Embryonic facial prominence (tissue), 1 donor: Measurements from ENCODE around the gene SRI.
"Not testable (repeated sequence)": the region's sequence is repeated elsewhere in the genome, so short reads cannot be mapped to it uniquely, and the experiment has no call there.

Experiments used
- DNase-seq: peaks from one replicate; pipeline ENCODE4 v3.0.0-alpha.2; 2016; ENCODE audit errors: extremely low spot score

Gene SRI

DNA sequence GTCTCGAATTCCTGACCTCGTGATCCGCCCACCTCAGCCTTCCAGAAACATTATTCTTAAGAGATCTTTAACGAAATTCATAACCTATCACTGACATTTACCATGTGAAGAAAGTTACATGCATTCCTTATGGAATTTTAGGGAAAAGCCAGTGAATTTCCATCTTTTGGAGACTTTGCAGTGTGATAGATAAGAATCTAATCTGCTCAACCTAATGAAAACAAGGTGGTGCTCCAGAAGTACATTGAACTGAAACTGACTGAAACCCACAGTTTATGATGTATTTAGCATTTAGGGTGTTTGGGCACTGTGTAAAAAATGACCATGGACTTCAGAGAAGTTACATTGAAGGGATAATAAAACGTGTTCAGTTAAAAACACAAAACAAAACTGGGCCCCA, 43.6 kb downstream of the SRI start:
- no peak for DNase-seq

DNA sequence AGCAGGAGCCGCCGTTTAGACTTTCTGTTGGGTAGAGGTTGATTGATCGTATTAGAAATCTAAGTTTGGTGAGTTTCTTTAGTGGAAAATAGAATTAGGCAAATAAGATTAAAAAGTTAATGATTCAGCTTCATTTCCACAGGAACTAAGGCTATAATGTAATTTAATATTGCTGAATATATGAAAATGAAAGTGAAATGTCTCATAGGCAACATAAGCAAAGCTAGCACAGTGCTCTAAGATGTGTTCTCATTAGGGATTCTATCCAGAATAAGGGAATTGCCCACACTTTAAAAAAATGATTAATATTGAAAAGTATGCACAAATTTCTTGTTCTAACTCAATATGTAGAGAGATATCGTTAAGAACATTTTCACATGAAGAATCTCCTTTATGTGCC, 47.0 kb downstream of the SRI start:
- no peak for DNase-seq

DNA sequence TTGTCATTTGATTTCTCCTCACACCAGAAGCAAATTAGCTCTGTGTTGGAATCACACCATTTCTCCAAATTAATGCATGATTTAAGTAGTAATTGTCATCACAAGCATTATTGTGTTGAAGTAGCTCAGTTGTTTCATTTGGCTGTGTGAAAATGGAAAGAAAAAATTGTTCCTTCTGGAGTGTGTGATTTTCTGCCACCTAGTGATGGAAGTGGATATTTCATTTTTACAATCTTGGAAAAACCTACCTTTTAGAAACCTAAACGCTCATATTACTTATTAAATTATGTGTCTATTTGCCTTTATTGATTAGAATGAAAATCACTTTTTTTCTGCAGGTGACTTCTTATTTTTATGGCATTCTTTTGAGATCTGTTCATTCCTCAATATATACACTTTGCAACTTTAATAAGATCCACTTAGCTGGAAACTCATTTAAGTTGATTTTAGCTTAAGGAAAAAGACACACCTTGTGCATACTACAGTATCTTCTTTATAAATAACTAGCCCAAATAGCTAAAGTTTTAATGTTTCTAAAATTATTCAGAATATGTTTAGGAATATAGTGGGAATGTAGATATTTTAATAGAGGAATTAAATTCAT, 50.0 kb downstream of the SRI start:
- DNase-seq, result no peak

DNA sequence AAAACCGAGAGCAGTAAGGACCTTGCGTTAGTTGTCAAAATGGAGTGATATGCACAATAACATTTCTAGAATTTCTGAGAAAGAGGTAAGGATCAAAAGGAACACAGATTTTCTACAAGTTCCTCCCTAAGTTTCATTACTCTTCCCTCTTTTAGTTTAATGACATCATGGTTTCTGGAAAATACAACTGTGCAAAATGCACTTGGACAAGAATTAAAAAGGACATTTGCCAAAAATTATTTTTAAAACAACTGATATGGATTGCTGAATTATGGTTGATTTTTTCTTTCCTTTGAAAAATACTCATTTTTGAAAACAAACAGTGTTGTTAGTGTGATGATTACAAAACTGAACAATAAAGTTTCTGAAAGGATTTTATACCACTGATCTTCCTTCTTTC, 52.1 kb downstream of the SRI start:
- no peak for DNase-seq

DNA sequence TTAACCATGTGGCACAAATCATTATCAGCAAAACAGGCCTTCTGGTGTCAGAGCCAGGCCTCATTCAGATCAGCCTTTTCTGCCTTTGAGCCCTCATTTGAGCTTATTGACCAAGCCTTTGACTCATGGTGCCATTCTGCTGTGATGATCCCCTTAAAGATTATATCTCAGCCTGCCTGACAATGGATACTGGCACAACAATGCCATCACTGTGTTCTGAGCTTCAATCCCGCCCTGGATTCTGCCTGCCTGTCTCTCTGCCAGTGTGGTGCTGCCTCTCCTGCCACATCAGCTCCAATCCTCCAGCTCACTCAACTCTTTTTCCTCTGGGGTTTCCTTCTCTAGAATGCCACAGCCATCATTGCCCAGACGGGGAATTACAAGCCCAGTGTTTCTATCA, 52.6 kb downstream of the SRI start:
- no peak for DNase-seq

DNA sequence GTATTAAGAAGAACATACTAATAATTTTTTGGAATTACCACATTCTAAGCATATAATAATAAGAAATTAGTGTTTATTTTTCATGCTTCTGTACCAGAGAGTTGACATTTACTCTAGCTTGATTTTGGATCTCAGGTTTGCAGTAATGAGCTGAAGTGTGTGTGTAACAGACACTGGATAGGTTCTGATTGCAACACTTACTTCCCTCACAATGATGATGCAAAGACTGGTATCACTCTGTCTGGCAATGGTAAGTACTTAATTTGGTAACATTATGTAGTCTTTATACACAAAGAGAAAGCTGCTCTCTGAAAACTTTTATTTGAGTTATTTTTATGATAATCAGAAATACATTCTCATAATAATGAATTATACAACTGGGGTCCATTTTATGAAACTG, 54.1 kb downstream of the SRI start:
- no peak for DNase-seq

DNA sequence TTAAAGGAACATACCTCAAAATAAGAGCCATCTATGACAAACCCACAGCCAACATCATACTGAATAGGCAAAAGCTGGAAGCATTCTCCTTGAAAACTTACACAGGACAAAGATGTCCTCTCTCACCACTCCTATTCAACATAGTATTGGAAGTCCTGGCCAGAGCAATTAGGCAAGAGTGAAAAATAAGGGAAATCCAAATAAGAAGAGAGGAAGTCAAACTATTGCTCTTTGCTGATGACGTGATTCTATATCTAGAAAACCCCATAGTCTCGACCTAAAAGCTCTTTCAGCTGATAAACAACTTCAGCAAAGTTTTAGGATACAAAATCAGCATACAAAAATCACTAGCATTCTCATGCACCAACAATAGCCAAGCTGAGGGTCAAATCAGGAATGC, 60.1 kb downstream of the SRI start:
- DNase-seq, result not testable (repeated sequence)

DNA sequence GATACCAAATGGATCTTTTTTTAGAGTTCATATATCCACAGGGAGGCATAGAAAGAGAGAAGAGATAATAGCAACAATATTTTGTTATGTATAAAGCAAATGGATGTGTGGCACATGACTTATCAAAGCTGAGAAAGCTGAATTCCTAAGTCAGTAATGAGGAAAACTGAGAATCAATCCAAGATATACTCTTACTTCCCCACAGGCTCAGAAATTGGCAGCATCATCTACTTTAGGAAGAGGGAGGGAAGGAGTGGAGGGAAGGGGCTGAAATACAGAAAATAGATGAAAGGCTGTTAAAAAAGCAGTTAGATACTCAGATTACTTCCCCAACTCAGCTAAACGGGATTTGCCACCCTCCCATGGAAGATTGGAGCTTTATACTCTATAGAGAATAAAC, 63.5 kb downstream of the SRI start:
- no peak for DNase-seq

DNA sequence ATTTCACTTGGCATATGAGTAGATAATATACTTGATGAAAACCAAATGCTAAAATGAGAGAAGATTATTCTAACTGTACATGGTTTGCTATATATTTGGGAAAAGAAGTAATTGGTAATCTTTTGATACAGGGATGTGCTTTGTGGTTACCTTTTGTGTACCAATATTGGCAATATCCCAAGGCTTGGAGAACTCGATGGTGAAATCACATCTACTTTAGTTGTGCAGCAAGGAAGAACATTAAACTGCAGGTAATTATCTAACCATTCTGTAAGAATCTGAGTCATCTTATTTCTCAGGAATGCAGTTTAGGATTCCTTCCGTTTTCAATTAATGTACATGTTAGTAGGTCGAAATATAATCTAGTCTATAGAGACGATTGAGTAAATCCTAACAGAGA, 64.1 kb downstream of the SRI start:
- DNase-seq, result no peak
